Measurements from ENCODE around the gene FRS2. TPM values are rescaled to one million over a fixed set of nuclear protein-coding genes. Genes with fewer than 3 reads are reported as not detected.
A peak's percentile ranks its signal among the peaks of the same experiment; 100 is the strongest.

Gene FRS2
- total and polyA plus RNA-seq, 5 donors from 2014 or later = 6.9 to 31.8 (median 10.9) TPM

DNA sequence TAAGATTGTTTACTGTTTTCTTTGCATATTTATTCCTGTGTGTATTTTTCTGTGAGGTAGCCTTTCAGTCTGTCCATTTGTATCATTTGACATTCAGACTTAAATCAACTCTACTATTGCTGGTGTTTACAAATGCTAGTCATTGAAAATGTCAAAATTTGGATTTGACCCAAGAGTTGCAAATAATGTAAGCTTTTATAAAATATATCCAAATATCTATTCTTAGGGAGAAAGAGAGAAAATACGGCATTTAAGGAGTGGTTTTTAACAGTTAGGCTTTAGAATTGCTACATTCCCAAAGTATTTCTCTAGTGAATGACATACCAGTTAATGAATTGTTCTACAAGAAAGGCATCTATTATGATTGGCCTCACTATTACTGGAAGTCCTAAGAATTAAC, 37.9 kb downstream of the FRS2 start:
- Histone ChIP-seq H3K4me3 (ENCODE audit: low read depth, low read length) (no peak overlapping the region), H3K27ac (ENCODE audit: insufficient read depth, low read length, poor library complexity, severe bottlenecking) (no peak overlapping the region), H3K4me1 (ENCODE audit: control insufficient read depth, insufficient read depth, low read length, poor library complexity, severe bottlenecking) (peaks cover 3% of the 10 kb centered on the region), H3K9me3 (ENCODE audit: control insufficient read depth in 2 of 2, low read length in 2 of 2) (no peaks in the 10 kb centered on the region), H3K36me3 (ENCODE audit: control insufficient read depth, insufficient read depth, low read length) (no peaks in the 10 kb centered on the region), H3K27me3 (ENCODE audit: control insufficient read depth, insufficient read depth, low read length) (no peaks in the 10 kb centered on the region)
- ATAC-seq (ENCODE audit: low read depth in 2 of 2) (no peak), DNase-seq (no peak)
- Mint-ChIP-seq H3K27me3 (no peaks in the 10 kb centered on the region), H3K27ac (no peak overlapping the region), H3K4me1 (peaks cover 42 to 64% (median 49%) of the 10 kb centered on the region in 4 donors), H3K4me3 (no peak overlapping the region), H3K9me3 (peaks cover 0 to 2% (median 0%) of the 10 kb centered on the region in 7 donors), H3K36me3 (peaks cover 4% of the 10 kb centered on the region)

DNA sequence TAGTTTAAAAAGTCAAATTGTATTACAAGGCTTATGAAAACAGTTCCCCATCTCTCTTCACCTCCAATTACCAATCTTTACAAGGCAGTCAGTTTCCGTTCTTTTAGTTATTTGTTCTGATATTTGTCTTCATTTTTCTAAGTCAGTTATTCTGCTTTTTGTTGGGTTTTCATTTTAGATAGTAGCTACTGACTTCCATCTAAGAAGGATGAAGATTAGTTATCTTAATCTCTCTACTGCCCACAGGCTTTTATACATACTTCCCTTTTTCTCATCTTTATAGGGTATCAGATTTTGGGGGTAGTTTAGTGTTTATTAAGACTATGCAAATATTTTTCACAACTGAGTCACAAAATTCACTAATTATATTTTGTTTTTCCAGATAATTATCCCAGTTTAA, 38.4 kb downstream of the FRS2 start:
- H3K4me3 Mint-ChIP-seq = no peak overlapping the region
- no peak for ATAC-seq (ENCODE audit: low read depth in 2 of 2)
- H3K27ac Mint-ChIP-seq = peak overlapping the region in 1 of 3 donors; percentile 3

DNA sequence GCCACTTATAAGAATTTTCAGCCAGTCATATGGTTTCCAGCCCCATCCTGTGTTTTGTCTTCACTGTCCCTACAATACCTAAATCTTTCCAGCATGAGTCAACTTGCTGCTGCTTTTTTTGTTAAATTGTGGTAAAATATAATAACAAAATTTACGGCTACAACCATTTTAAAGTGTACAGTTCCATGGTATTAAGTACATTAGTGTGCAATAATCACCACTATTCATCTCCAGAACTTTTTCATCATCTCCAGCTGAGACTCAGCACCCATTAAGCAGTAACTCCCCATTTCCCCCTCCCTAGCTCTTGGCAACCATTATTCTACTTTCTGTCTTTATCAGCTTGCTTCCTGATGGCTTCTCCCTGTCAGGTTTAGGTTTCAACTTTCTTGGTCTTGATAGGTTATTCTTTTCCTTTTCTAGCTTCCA, 39.1 kb downstream of the FRS2 start:
- H3K27me3 Mint-ChIP-seq = no peaks in the 10 kb centered on the region
- Histone ChIP-seq H3K4me3 (ENCODE audit: low read depth, low read length) (no peak overlapping the region), H3K27ac (ENCODE audit: insufficient read depth, low read length, poor library complexity, severe bottlenecking) (no peak overlapping the region), H3K36me3 (ENCODE audit: control insufficient read depth, insufficient read depth, low read length) (no peaks in the 10 kb centered on the region), H3K4me1 (ENCODE audit: control insufficient read depth, insufficient read depth, low read length, poor library complexity, severe bottlenecking) (peaks cover 3% of the 10 kb centered on the region), H3K27me3 (ENCODE audit: control insufficient read depth, insufficient read depth, low read length) (no peaks in the 10 kb centered on the region), H3K9me3 (ENCODE audit: control insufficient read depth in 2 of 2, low read length in 2 of 2) (no peaks in the 10 kb centered on the region)
- ATAC-seq (ENCODE audit: low read depth in 2 of 2) = no peak
- H3K4me1 Mint-ChIP-seq = peaks cover 39 to 63% (median 50%) of the 10 kb centered on the region in 4 donors
- no peak for DNase-seq
- no peak overlapping the region for H3K4me3 Mint-ChIP-seq
- peak overlapping the region in 1 of 3 donors; percentile 12 for H3K27ac Mint-ChIP-seq
- no peaks in the 10 kb centered on the region for H3K36me3 Mint-ChIP-seq
- H3K9me3 Mint-ChIP-seq = no peaks in the 10 kb centered on the region

More for the DNA sequence above, 38.4 kb downstream of the FRS2 start:
- no peaks in the 10 kb centered on the region for H3K27me3 Mint-ChIP-seq
- DNase-seq = no peak
- peaks cover 39 to 62% (median 51%) of the 10 kb centered on the region in 4 donors for H3K4me1 Mint-ChIP-seq
- Histone ChIP-seq H3K36me3 (ENCODE audit: control insufficient read depth, insufficient read depth, low read length) (no peaks in the 10 kb centered on the region), H3K27me3 (ENCODE audit: control insufficient read depth, insufficient read depth, low read length) (no peaks in the 10 kb centered on the region), H3K4me3 (ENCODE audit: low read depth, low read length) (no peak overlapping the region), H3K4me1 (ENCODE audit: control insufficient read depth, insufficient read depth, low read length, poor library complexity, severe bottlenecking) (peaks cover 3% of the 10 kb centered on the region), H3K27ac (ENCODE audit: insufficient read depth, low read length, poor library complexity, severe bottlenecking) (no peak overlapping the region), H3K9me3 (ENCODE audit: control insufficient read depth in 2 of 2, low read length in 2 of 2) (no peaks in the 10 kb centered on the region)
- peaks cover under 1% of the 10 kb centered on the region for H3K36me3 Mint-ChIP-seq
- H3K9me3 Mint-ChIP-seq = no peaks in the 10 kb centered on the region

DNA sequence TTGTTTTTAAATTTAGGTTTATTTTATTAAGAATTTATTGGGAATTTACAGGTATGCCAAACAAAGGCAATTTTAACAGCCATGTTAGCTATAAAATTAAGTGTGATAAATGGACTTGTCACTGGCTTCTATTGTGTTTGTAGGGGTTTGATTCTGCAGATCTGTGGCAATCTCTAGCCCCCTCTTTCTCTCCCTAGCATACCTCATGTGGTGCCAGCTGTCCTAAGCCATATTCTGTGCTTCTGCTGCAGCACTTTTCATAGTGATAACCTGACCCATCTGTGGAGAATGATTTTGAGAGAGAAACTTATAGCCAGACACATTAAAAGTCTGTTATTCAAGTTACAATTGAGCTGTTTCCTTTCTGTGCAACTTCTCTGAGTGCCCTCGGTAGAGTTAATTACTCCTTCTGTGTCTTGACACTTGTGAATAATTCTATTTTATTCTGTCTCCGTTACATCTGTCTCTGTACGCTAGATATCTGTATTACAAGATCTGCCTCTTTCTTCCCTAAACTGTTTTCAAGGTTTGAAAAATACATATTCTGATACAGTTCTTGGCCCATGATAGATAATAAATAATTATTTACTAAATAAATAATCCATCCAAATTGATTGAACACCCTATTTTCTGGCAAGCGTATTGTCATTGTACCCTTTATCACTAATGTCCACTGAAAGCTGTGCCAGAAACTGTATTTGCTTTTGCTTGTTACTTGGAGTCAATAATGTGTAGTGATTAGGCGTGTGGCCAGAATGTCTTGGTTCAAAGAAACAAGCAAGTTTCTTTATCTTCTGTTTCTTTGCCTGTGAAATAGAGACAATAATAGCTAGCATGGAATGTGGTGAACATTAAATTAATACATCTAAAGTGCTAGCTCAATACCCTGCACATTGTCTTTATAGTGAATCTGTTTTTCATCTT, 40.0 kb downstream of the FRS2 start:
- DNase-seq (no peak), ATAC-seq (ENCODE audit: low read depth in 2 of 2) (no peak)
- no peaks in the 10 kb centered on the region for H3K27me3 Mint-ChIP-seq
- H3K36me3 Mint-ChIP-seq = no peaks in the 10 kb centered on the region
- peak overlapping the region in 1 of 3 donors; percentile 0 for H3K27ac Mint-ChIP-seq
- H3K27ac ChIP-seq (ENCODE audit: insufficient read depth, low read length, poor library complexity, severe bottlenecking) = no peak overlapping the region
- peaks cover 41 to 65% (median 54%) of the 10 kb centered on the region in 4 donors for H3K4me1 Mint-ChIP-seq
- peaks cover 6% of the 10 kb centered on the region for H3K4me1 ChIP-seq (ENCODE audit: control insufficient read depth, insufficient read depth, low read length, poor library complexity, severe bottlenecking)
- H3K4me3 Mint-ChIP-seq = no peak overlapping the region
- no peaks in the 10 kb centered on the region for H3K9me3 Mint-ChIP-seq
- no peaks in the 10 kb centered on the region for H3K27me3 ChIP-seq (ENCODE audit: control insufficient read depth, insufficient read depth, low read length)
- H3K36me3 ChIP-seq (ENCODE audit: control insufficient read depth, insufficient read depth, low read length) = no peaks in the 10 kb centered on the region
- H3K9me3 ChIP-seq (ENCODE audit: control insufficient read depth in 2 of 2, low read length in 2 of 2) = no peaks in the 10 kb centered on the region
- H3K4me3 ChIP-seq (ENCODE audit: low read depth, low read length) = no peak overlapping the region

DNA sequence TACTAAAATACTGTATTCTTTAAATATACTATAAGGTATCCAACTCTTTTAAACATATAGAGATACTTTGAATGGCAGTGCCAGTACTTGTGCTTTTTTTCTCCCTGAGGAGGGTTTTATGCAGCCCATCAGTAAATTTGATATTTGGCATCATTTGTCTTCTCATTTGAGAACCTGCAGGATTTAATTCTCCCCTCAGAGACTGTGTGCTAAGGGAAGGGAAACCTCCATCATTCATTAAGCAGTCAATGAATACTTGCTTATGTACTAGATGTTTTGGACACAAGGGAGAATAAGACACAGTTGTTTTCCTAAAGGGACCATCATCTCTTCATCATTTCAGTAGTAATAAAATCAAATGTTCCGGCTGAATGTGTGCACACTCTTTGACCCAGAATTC, 40.8 kb downstream of the FRS2 start:
- Mint-ChIP-seq H3K36me3 (no peaks in the 10 kb centered on the region), H3K9me3 (no peaks in the 10 kb centered on the region), H3K4me1 (peaks cover 38 to 71% (median 56%) of the 10 kb centered on the region in 4 donors), H3K27ac (peak overlapping the region in 1 of 3 donors; percentile 9), H3K27me3 (no peaks in the 10 kb centered on the region), H3K4me3 (no peak overlapping the region)
- ATAC-seq (ENCODE audit: low read depth in 2 of 2) (no peak), DNase-seq (no peak)
- no peaks in the 10 kb centered on the region for H3K27me3 ChIP-seq (ENCODE audit: control insufficient read depth, insufficient read depth, low read length)
- H3K4me1 ChIP-seq (ENCODE audit: control insufficient read depth, insufficient read depth, low read length, poor library complexity, severe bottlenecking) = peaks cover 8% of the 10 kb centered on the region
- H3K9me3 ChIP-seq (ENCODE audit: control insufficient read depth in 2 of 2, low read length in 2 of 2) = no peaks in the 10 kb centered on the region
- no peak overlapping the region for H3K27ac ChIP-seq (ENCODE audit: insufficient read depth, low read length, poor library complexity, severe bottlenecking)
- H3K4me3 ChIP-seq (ENCODE audit: low read depth, low read length) = no peak overlapping the region
- no peaks in the 10 kb centered on the region for H3K36me3 ChIP-seq (ENCODE audit: control insufficient read depth, insufficient read depth, low read length)

DNA sequence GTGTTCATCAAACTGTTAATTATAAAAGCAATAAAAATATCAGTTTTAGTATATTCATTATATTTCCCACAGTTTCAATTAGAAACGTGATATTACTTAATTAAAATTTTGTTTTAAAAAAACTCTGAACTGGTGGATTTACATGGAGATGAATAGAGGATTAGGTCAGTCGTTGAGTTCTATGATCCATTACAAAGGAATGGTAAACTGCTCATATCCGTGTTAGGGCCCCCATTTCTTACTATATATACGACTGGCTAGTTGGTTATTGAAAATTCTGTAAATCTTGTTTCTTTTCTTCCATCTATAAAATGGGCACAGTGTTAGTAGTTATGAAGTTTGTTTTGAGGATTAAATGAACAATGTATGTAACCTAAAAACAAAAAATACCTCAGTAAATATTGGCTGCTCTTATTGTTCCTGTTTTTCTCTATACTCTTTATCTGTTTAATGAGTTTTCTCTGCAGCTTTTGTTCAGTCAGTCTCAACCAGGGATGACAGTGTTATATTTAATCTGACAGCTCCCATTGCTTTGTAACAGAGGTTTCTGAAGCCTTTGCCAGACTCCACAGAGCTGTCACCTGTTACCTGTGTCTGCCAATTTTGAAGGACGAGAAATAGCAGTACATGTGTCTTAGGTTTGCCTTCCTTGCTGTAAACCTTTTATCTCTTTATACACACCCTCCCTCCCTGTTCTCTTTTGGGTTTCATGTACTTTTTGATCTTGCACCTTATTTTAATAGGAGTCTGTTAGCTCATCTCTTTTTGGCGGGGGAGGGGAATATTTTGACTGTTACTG, 41.5 kb downstream of the FRS2 start:
- Mint-ChIP-seq H3K36me3 (no peaks in the 10 kb centered on the region), H3K9me3 (no peaks in the 10 kb centered on the region), H3K4me1 (peaks cover 32 to 71% (median 52%) of the 10 kb centered on the region in 4 donors), H3K27ac (peak overlapping the region in 2 of 3 donors; percentile 9 to 22), H3K4me3 (no peak overlapping the region), H3K27me3 (no peaks in the 10 kb centered on the region)
- Histone ChIP-seq H3K36me3 (ENCODE audit: control insufficient read depth, insufficient read depth, low read length) (no peaks in the 10 kb centered on the region), H3K4me3 (ENCODE audit: low read depth, low read length) (no peak overlapping the region), H3K27me3 (ENCODE audit: control insufficient read depth, insufficient read depth, low read length) (no peaks in the 10 kb centered on the region), H3K27ac (ENCODE audit: insufficient read depth, low read length, poor library complexity, severe bottlenecking) (no peak overlapping the region), H3K4me1 (ENCODE audit: control insufficient read depth, insufficient read depth, low read length, poor library complexity, severe bottlenecking) (peaks cover 8% of the 10 kb centered on the region), H3K9me3 (ENCODE audit: control insufficient read depth in 2 of 2, low read length in 2 of 2) (no peaks in the 10 kb centered on the region)
- no peak for DNase-seq
- no peak for ATAC-seq (ENCODE audit: low read depth in 2 of 2)

DNA sequence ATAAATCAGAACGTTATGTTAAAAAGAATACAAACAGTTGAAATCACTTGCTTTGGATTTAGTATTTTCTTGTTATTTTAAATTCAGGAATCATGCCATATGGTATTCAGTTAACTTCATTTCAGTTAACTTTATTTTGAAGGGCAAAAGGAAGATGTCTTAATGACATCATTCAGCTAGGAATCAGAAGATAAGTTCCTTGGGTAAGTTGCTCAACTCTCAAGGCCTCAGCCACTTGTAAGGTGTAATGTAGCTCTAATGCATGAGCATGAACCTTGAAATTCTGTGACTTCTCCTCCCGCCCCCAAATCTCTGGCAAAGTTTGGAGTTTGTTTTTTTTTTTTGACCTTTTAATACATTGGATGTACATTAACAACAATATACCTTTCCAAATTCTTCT, 42.6 kb downstream of the FRS2 start:
- no peak overlapping the region for H3K4me3 ChIP-seq (ENCODE audit: low read depth, low read length)
- DNase-seq (no peak), ATAC-seq (ENCODE audit: low read depth in 2 of 2) (no peak)
- H3K9me3 ChIP-seq (ENCODE audit: control insufficient read depth in 2 of 2, low read length in 2 of 2) = no peaks in the 10 kb centered on the region
- no peak overlapping the region for H3K27ac Mint-ChIP-seq
- H3K36me3 ChIP-seq (ENCODE audit: control insufficient read depth, insufficient read depth, low read length) = no peaks in the 10 kb centered on the region
- H3K4me1 Mint-ChIP-seq = peaks cover 30 to 67% (median 53%) of the 10 kb centered on the region in 4 donors
- no peak overlapping the region for H3K27ac ChIP-seq (ENCODE audit: insufficient read depth, low read length, poor library complexity, severe bottlenecking)
- H3K4me1 ChIP-seq (ENCODE audit: control insufficient read depth, insufficient read depth, low read length, poor library complexity, severe bottlenecking) = peaks cover 8% of the 10 kb centered on the region
- H3K36me3 Mint-ChIP-seq = no peaks in the 10 kb centered on the region
- no peaks in the 10 kb centered on the region for H3K9me3 Mint-ChIP-seq
- no peaks in the 10 kb centered on the region for H3K27me3 Mint-ChIP-seq
- H3K4me3 Mint-ChIP-seq = no peak overlapping the region
- no peaks in the 10 kb centered on the region for H3K27me3 ChIP-seq (ENCODE audit: control insufficient read depth, insufficient read depth, low read length)

Data from CD4-positive, CD25-positive, alpha-beta regulatory T cell (primary cell).